ENCODE results near the gene KLHL41. TPM values are rescaled to one million over a fixed set of nuclear protein-coding genes. Genes with fewer than 3 reads are reported as not detected.

The KLHL41 gene
- total and polyA plus RNA-seq, 2 of the 13 experiments (the other 11 are each of a cell fraction or from before 2014, with no cell fraction given), result 0.07 to 0.31 TPM

- TF ChIP-seq PTBP1 (IDR thresholded peaks at IDR 0.05; ENCODE audit: low read depth, low read length, poor library complexity, severe bottlenecking) (no peak), ZSCAN31 (CRISPR knock-in tag; IDR thresholded peaks at IDR 0.05; ENCODE audit: low read depth) (peak; percentile 90), CHD2 (IDR thresholded peaks at IDR 0.05; ENCODE audit: low read depth, low read length) (peak; percentile 82), ZNF230 (CRISPR knock-in tag; IDR thresholded peaks at IDR 0.05) (0 out of 2 replicates have a peak, but pooled peaks have one; percentile 46), MYC (CRISPR knock-in tag; IDR thresholded peaks at IDR 0.05; ENCODE audit: borderline replicate concordance) (peak; percentile 70), ZBTB7A (CRISPR knock-in tag; IDR thresholded peaks at IDR 0.05) (peak; percentile 92), CREB1 (IDR thresholded peaks at IDR 0.05) (peak; percentile 64), CREB1 (CRISPR knock-in tag; IDR thresholded peaks at IDR 0.05) (peak; percentile 42; the same call in 1 of the 2 replicates), ZBTB38 (CRISPR knock-in tag; IDR thresholded peaks at IDR 0.05) (peak; percentile 93), CAMTA2 (CRISPR knock-in tag; IDR thresholded peaks at IDR 0.05; ENCODE audit: borderline replicate concordance) (peak; percentile 31; the same call in 1 of the 2 replicates), CCAR2 (optimal IDR thresholded peaks at IDR 0.05; ENCODE audit: low read depth, low read length) (no peak), SALL2 (CRISPR knock-in tag; IDR thresholded peaks at IDR 0.05) (peak; percentile 96), ZNF841 (CRISPR knock-in tag; IDR thresholded peaks at IDR 0.05; ENCODE audit: borderline replicate concordance) (no peak), CREM (IDR thresholded peaks at IDR 0.05) (peak; percentile 61; the same call in 1 of the 2 replicates), CREM (CRISPR knock-in tag; IDR thresholded peaks at IDR 0.05) (no peak; the same call in 1 of the 2 replicates), MXD4 (CRISPR knock-in tag; IDR thresholded peaks at IDR 0.05) (peak; percentile 94), FOXP4 (CRISPR knock-in tag; IDR thresholded peaks at IDR 0.05) (0 out of 2 replicates have a peak, but pooled peaks have one; percentile 23), ZNF629 (CRISPR knock-in tag; conservative IDR thresholded peaks at IDR 0.05) (0 out of 2 replicates have a peak, but pooled peaks have one; percentile 27), ZNF24 (IDR thresholded peaks at IDR 0.05) (no peak), ZNF431 (CRISPR knock-in tag; IDR thresholded peaks at IDR 0.05; ENCODE audit: borderline replicate concordance, low read depth) (peak; percentile 68; the same call in 1 of the 2 replicates), ATF5 (CRISPR knock-in tag; IDR thresholded peaks at IDR 0.05; ENCODE audit: low read depth) (no peak), PRMT3 (CRISPR knock-in tag; IDR thresholded peaks at IDR 0.05; ENCODE audit: borderline replicate concordance, low read depth) (peak; percentile 83), SRSF1 (optimal IDR thresholded peaks at IDR 0.05; ENCODE audit: low read depth, low read length) (peak; percentile 65), SP140L (CRISPR knock-in tag; IDR thresholded peaks at IDR 0.05; ENCODE audit: borderline replicate concordance) (0 out of 2 replicates have a peak, but pooled peaks have one; percentile 44), MED1 (CRISPR knock-in tag; IDR thresholded peaks at IDR 0.05) (no peak), ZNF180 (CRISPR knock-in tag; IDR thresholded peaks at IDR 0.05; ENCODE audit: borderline replicate concordance, low read depth) (no peak), SOX5 (CRISPR knock-in tag; IDR thresholded peaks at IDR 0.05; ENCODE audit: borderline replicate concordance) (peak; percentile 60), ZNF333 (CRISPR knock-in tag; IDR thresholded peaks at IDR 0.05; ENCODE audit: borderline replicate concordance) (0 out of 2 replicates have a peak, but pooled peaks have one; percentile 90), HOXA7 (CRISPR knock-in tag; IDR thresholded peaks at IDR 0.05) (no peak), RFX1 (IDR thresholded peaks at IDR 0.05) (peak; percentile 82)
Measured at GRCh38 chr2:169479257-169480078, 30.0 kb upstream of the KLHL41 start, which contains the start of gene BBS5 (continued).

All from HepG2 (cell line).